Tongue (tissue), 2 donors: ENCODE results near the gene DGAT2L6. TPM values are rescaled to one million over a fixed set of nuclear protein-coding genes. Genes with fewer than 3 reads are reported as not detected.
A peak's percentile ranks its signal among the peaks of the same experiment; 100 is the strongest.
"Not testable (repeated sequence)": the region's sequence is repeated elsewhere in the genome, so short reads cannot be mapped to it uniquely, and the experiment has no call there.

Source experiments
- DNase-seq: peaks from one replicate; pipeline ENCODE4 v3.0.0-alpha.2; 2015
- total RNA-seq: library from RNA; depleted of rRNA; stranded (reverse); fragments of >200 nt; gene quantifications from one replicate; pipeline ENCODE4 v1.2.3, GENCODE V29; 2014

The DGAT2L6 gene
- total RNA-seq, 1 donor from 2014 or later, result not detected

GRCh38 chrX:70196961-70197720 lies 19.9 kb downstream of the DGAT2L6 start:
- DNase-seq, result peak; percentile 31

- no peak for DNase-seq
These were observed 24.4 kb downstream of the DGAT2L6 start for GRCh38 chrX:70201732-70202131.

- DNase-seq, result no peak
These were observed 31.2 kb downstream of the DGAT2L6 start for GRCh38 chrX:70208479-70208878.

GRCh38 chrX:70209570-70209969 lies 32.3 kb downstream of the DGAT2L6 start:
- not testable (repeated sequence) for DNase-seq

- peak; percentile 37 for DNase-seq
These were observed 42.9 kb downstream of the DGAT2L6 start for GRCh38 chrX:70219938-70220764.

GRCh38 chrX:70226048-70226447 lies 48.8 kb downstream of the DGAT2L6 start:
- no peak for DNase-seq

- no peak for DNase-seq
These were observed 49.4 kb downstream of the DGAT2L6 start for GRCh38 chrX:70226687-70227086.

- DNase-seq, result no peak
These were observed 54.4 kb downstream of the DGAT2L6 start for GRCh38 chrX:70231666-70232065.

GRCh38 chrX:70234355-70234754 lies 57.1 kb downstream of the DGAT2L6 start, which contains the start of gene AWAT1:
AWAT1 (plus strand) TSS chrX:70234655; CDS start chrX:70234696, 41 bp downstream.
- no peak for DNase-seq

- DNase-seq, result no peak
These were observed 63.5 kb downstream of the DGAT2L6 start for GRCh38 chrX:70240751-70241150.

GRCh38 chrX:70241501-70241900 lies 64.2 kb downstream of the DGAT2L6 start:
- no peak for DNase-seq

- not testable (repeated sequence) for DNase-seq
These were observed 66.3 kb downstream of the DGAT2L6 start for GRCh38 chrX:70243601-70244000.

- no peak for DNase-seq
These were observed 67.6 kb downstream of the DGAT2L6 start for GRCh38 chrX:70244881-70245280.

- DNase-seq, result no peak
These were observed 70.0 kb downstream of the DGAT2L6 start for GRCh38 chrX:70247252-70247651.

- DNase-seq, result no peak
These were observed 75.2 kb downstream of the DGAT2L6 start for GRCh38 chrX:70252491-70252890.

GRCh38 chrX:70253377-70254062 lies 76.2 kb downstream of the DGAT2L6 start:
- no peak for DNase-seq

- no peak for DNase-seq
These were observed 76.7 kb downstream of the DGAT2L6 start for GRCh38 chrX:70254063-70254400.

GRCh38 chrX:70254909-70255308 lies 77.6 kb downstream of the DGAT2L6 start:
- DNase-seq, result no peak
